Muscle layer of duodenum (tissue), 2 donors: ENCODE data around the gene PLA2G4E.

ENCODE experiments used
- H3K27ac ChIP-seq: one replicate; pipeline ENCODE4 v1.7.0; 2013; ENCODE audit warnings: mild to moderate bottlenecking, low read length
- H3K27me3 ChIP-seq: one replicate; pipeline ENCODE4 v1.7.0; 2013; ENCODE audit warnings: low read depth, mild to moderate bottlenecking, control low read depth, low read length
- H3K36me3 ChIP-seq, 2 donors: one replicate each; pipeline ENCODE4 v1.7.0; 2013; ENCODE audit warnings: low read length in 2 of 2, control low read depth in 1 of 2, mild to moderate bottlenecking in 1 of 2; ENCODE audit not compliant: insufficient read depth in 2 of 2, control insufficient read depth in 1 of 2
- H3K4me1 ChIP-seq, 2 donors: one replicate each; pipeline ENCODE4 v1.7.0; 2013; ENCODE audit warnings: low read length in 2 of 2, mild to moderate bottlenecking in 2 of 2, control low read depth in 1 of 2, moderate library complexity in 1 of 2; ENCODE audit not compliant: insufficient read depth in 2 of 2, control insufficient read depth in 1 of 2
- H3K4me3 ChIP-seq, 2 donors: one replicate each; pipeline ENCODE4 v1.7.0; 2013; ENCODE audit warnings: low read length in 2 of 2, low read depth in 1 of 2, mild to moderate bottlenecking in 1 of 2
- H3K9me3 ChIP-seq, 2 donors: one replicate each; pipeline ENCODE4 v1.7.0; 2013; ENCODE audit warnings: low read length in 2 of 2, control low read depth in 1 of 2, mild to moderate bottlenecking in 1 of 2; ENCODE audit not compliant: control insufficient read depth in 1 of 2
- donor health status: healthy.

Gene PLA2G4E

GRCh38 chr15:42063122-42063848, 42.4 kb upstream of the PLA2G4E start:
- Histone ChIP-seq H3K36me3 (no peaks in the 10 kb centered on the region), H3K4me1 (no peaks in the 10 kb centered on the region), H3K9me3 (peaks cover 0 to 3% of the 10 kb centered on the region in 2 donors), H3K27me3 (no peaks in the 10 kb centered on the region), H3K4me3 (no peak overlapping the region), H3K27ac (no peak overlapping the region)

DNA sequence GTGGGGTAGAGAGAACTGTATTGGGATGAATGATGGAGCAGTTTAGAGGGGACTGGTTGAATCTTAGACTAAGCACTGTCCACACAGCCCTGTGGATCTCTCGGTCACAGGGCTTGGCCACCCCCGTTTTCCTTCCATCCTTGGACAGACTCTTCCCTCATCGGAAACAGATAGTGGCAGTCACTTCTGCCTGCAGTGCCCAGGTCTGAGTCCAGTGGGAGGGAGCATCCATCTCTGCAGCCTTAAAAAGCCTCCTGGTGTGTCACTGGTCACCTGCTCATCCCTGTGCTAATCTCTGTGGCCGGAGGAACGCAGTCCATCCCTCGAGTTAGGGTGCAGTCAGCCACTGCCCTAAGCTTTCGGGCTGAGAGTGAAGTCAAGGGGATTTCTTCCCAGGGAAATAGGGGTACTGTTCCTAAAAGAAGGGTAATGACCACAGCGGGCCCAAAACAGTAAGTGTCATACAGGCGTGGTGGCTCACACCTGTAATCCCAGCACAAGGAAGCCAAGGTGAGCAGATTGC, 41.5 kb upstream of the PLA2G4E start:
- no peaks in the 10 kb centered on the region for H3K27me3 ChIP-seq
- no peak overlapping the region for H3K4me3 ChIP-seq
- H3K27ac ChIP-seq: no peak overlapping the region
- no peaks in the 10 kb centered on the region for H3K4me1 ChIP-seq
- H3K9me3 ChIP-seq: no peaks in the 10 kb centered on the region
- H3K36me3 ChIP-seq: no peaks in the 10 kb centered on the region

DNA sequence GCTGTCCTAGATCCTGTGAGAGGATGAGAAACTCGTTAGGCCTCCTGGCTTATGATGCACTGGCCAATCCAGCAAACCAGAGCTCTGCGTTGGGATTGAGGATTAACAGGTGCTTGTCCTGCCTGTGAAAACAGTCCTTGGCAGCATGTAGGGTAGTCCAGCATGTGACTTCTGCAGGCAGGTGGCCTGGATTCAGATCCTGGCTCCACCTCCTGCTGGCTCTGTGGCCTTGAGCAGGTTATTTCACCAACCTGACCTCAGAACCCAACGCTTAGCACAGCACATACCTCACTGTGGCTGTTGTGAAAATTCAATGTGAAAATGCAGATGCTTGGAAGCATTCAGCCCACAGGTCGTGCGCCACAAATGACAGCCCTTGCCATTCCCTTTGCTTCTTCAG, 40.0 kb upstream of the PLA2G4E start:
- Histone ChIP-seq H3K36me3 (no peaks in the 10 kb centered on the region), H3K4me1 (no peaks in the 10 kb centered on the region), H3K9me3 (no peaks in the 10 kb centered on the region), H3K4me3 (no peak overlapping the region), H3K27ac (no peak overlapping the region), H3K27me3 (no peaks in the 10 kb centered on the region)

- Histone ChIP-seq H3K4me3 (no peak overlapping the region), H3K4me1 (no peaks in the 10 kb centered on the region), H3K27ac (no peak overlapping the region), H3K27me3 (no peaks in the 10 kb centered on the region), H3K36me3 (no peaks in the 10 kb centered on the region), H3K9me3 (no peaks in the 10 kb centered on the region)
These were observed 39.6 kb upstream of the PLA2G4E start for GRCh38 chr15:42060477-42060763.

DNA sequence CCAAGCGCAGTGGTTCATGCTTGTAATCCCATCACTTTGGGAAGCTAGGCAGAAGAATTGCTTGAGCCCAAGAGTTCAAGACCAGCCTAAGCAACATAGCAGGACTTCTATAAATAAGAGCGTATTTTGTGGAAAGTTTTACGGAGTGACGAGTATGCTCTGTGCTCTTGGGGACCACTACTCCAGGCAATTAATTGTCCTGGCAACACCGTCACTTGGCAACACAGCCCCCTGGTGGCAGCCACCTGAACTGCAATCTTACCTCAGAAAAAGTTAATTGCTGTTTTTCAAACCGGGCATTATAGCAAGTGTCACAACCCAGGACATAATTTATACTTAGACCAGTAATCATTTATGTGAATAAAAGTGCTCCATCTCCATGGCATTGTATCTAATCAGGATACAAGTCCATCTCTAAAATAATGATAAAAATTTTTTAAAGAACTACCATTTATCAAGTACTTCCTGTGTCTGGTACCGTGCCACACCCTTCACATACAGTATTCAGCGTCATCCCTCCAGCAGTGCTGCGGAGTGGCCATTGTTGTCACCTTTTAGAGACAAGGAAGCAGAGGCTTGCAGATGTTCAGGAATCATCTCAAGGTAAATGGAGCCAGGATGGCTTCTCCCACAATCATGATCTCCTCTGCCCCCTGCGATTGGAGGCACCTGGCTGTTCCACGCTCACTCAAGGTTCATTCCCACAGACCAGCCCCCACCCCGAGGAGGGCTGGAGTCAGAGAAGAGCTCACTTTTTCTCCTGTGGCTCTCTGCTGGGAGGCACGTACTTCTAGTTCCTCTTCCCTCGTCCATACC, 39.0 kb upstream of the PLA2G4E start:
- Histone ChIP-seq H3K4me1 (no peaks in the 10 kb centered on the region), H3K4me3 (no peak overlapping the region), H3K27ac (no peak overlapping the region), H3K27me3 (no peaks in the 10 kb centered on the region), H3K36me3 (no peaks in the 10 kb centered on the region), H3K9me3 (no peaks in the 10 kb centered on the region)

- H3K9me3 ChIP-seq: no peaks in the 10 kb centered on the region
- H3K27me3 ChIP-seq: no peaks in the 10 kb centered on the region
- no peaks in the 10 kb centered on the region for H3K4me1 ChIP-seq
- H3K27ac ChIP-seq: no peak overlapping the region
- no peaks in the 10 kb centered on the region for H3K36me3 ChIP-seq
- H3K4me3 ChIP-seq: no peak overlapping the region
These were observed 37.9 kb upstream of the PLA2G4E start for GRCh38 chr15:42058791-42059190.

GRCh38 chr15:42057799-42058646, 37.2 kb upstream of the PLA2G4E start:
- Histone ChIP-seq H3K27ac (no peak overlapping the region), H3K9me3 (no peaks in the 10 kb centered on the region), H3K36me3 (no peaks in the 10 kb centered on the region), H3K4me3 (no peak overlapping the region), H3K4me1 (no peaks in the 10 kb centered on the region), H3K27me3 (no peaks in the 10 kb centered on the region)

DNA sequence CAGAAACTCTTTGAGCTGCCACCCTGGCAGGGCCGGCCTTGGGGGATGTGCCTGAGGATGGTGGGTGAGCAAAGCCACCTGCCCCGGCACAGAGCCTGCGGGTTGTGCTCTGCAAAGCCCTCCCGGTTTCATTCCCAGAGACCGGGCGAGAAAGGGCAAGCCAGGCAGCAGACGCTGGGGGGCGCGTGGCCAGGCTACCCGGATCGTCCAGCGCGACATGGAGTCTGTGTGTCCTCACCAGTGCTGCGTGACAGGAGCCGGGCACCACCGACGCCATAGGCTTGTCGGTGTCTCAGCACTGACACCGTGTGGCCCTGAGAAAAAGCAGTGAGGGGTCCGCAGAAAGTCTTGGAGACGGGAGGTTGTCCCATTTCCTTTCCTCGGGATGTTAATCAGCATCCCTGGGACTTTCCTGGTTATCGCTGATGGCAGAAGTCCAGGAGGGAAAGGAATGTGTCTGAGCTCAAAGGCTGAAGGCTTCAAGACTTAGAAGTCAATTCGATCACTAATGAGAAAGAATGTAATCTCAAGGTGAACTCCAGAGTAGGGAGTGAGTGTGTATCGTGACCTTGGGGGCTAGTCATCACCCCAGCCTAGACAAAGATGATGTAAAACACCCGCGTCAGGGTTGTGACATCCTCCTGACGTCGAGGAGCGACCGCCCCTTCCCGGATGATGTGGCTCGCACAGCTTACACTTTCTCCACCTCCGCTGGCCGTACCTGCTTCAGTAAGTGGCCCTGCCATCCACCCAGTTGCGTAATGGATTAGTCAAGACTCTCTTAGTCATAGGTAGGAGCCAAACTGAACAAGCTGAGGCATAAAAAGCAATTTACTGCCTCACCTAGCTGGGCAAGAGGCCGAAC, 36.3 kb upstream of the PLA2G4E start:
- Histone ChIP-seq H3K9me3 (no peaks in the 10 kb centered on the region), H3K27ac (no peak overlapping the region), H3K36me3 (no peaks in the 10 kb centered on the region), H3K4me1 (no peaks in the 10 kb centered on the region), H3K27me3 (no peaks in the 10 kb centered on the region), H3K4me3 (peak overlapping the region; percentile 30 to 38)

- H3K4me3 ChIP-seq: no peak overlapping the region
- H3K4me1 ChIP-seq: no peaks in the 10 kb centered on the region
- H3K9me3 ChIP-seq: no peaks in the 10 kb centered on the region
- H3K27ac ChIP-seq: no peak overlapping the region
- no peaks in the 10 kb centered on the region for H3K27me3 ChIP-seq
- no peaks in the 10 kb centered on the region for H3K36me3 ChIP-seq
These were observed 33.1 kb upstream of the PLA2G4E start for GRCh38 chr15:42053914-42054313.

DNA sequence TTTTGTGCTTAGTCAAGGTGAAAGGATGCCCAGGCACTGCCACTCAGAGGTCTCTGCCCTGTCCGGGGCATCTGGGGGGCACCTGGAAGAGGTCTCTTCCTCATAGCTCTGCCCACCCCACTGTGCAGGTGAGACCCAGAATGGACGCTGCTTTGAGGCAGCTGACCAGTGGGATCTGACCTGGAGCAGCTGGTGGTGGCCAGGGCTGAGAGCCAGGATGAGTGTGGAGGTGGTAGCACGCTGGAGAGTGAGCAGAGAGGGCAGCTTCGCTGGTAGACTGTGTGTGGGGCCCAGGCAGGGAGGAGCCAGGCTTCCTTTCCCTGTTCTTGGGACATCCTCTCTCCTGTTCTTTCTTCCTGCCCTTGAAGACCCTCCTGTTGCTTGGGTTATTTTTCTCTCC, 32.2 kb upstream of the PLA2G4E start:
- H3K9me3 ChIP-seq: no peaks in the 10 kb centered on the region
- H3K27ac ChIP-seq: no peak overlapping the region
- H3K36me3 ChIP-seq: no peaks in the 10 kb centered on the region
- no peak overlapping the region for H3K4me3 ChIP-seq
- no peaks in the 10 kb centered on the region for H3K27me3 ChIP-seq
- H3K4me1 ChIP-seq: no peaks in the 10 kb centered on the region
